Pancreas (tissue), 10 donors: ENCODE measurements around the gene EGFR. TPM values are rescaled to one million over a fixed set of nuclear protein-coding genes. Genes with fewer than 3 reads are reported as not detected.
A peak's percentile ranks its signal among the peaks of the same experiment; 100 is the strongest.

Source experiments
- ATAC-seq, 4 donors: fragments of 200-7000 bp; cut with Tn5 transposase; one replicate each; pipeline versions ENCODE4 v1.8.0 to v1.9.1; 2020; ENCODE audit warnings: mild to moderate bottlenecking in 4 of 4, moderate library complexity in 4 of 4
- DNase-seq, 6 donors: peaks; one replicate each; pipeline ENCODE4 v3.0.0-alpha.2; 2020
- FAIRE-seq: peaks from 2 replicates; lab custom pipeline; 2012; peaks lifted over from hg19 to GRCh38; lab: Jason Lieb, UNC
- H3K27ac ChIP-seq, 4 donors: fragments of 200-600 bp; sonication (generic); 1 replicate in 3 of 4; 2 replicates in 1 of 4; pipeline versions ENCODE4 v1.5.0 to v1.8.0; 2020
- H3K27me3 ChIP-seq, 4 donors: fragments of 200-600 bp; one replicate each; pipeline ENCODE4 v1.8.0; 2021
- H3K36me3 ChIP-seq, 3 donors: fragments of 200-600 bp; sonication (generic) in 1 of 3; one replicate each; pipeline versions ENCODE4 v1.5.0 to v1.8.0; 2020 to 2021
- H3K4me1 ChIP-seq, 3 donors: fragments of 200-600 bp; one replicate each; pipeline ENCODE4 v1.8.0; 2021
- H3K4me3 ChIP-seq, 4 donors: fragments of 200-600 bp; sonication (generic) in 2 of 4; one replicate each; pipeline versions ENCODE4 v1.5.0 to v1.8.0; 2020 to 2021
- H3K9me3 ChIP-seq, 4 donors: fragments of 200-600 bp; one replicate each; pipeline ENCODE4 v1.8.0; 2021
- WGBS, 2 donors: extraction: QIAGEN DNeasy Blood & Tissue Kit; methylation state at CpG; one replicate each; pipeline ENCODE4 v1.1.7; 2013; 5-methylcytosine and 5-hydroxymethylcytosine counted together
- intact Hi-C, 3 donors: fragments of 100-400 bp; cut with DNase I; formaldehyde crosslinking; loops; one replicate each; pipeline versions ENCODE4 v1.11.1 to v1.14.2; 2022
- polyA plus RNA-seq, 2 donors: library from polyadenylated mRNA; stranded (reverse); fragments of 200-250 nt; gene quantifications; one replicate each; pipeline ENCODE4 v1.2.3, GENCODE V29; 2013
- total RNA-seq, 6 donors: library from RNA; stranded (reverse); fragmentation: NEBNext Ultra II Directional in 4 of 6; extraction: Animal tissue kit (Norgen Biotek cat#: 25700) in 4 of 6; gene quantifications; one replicate each; pipeline versions ENCODE4 v1.2.1 to v1.2.4, GENCODE V29; 2021 to 2023
- TF ChIP-seq, protein P1 (sequence below), 4 donors: fragments of 200-600 bp; sonication (generic) in 3 of 4; IDR thresholded peaks; one replicate each; pipeline versions ENCODE4 v1.5.0 to v1.8.0; 2021; ENCODE audit warnings: antibody characterized with exemption in 4 of 4
- donor health status: healthy with polysubstance abuse.
- donor health status: DM: no; HTN: no; CAD: no; lungs with moderate emphysema.
- donor health status: DM: no; HTN: no; CAD: no.
- donor health status: control.
- donor health status: control.
- donor health status: Bipolar disorder and iron deficiency.
- donor health status: DM: yes; HTN: yes; CAD: no.
- donor health status: DM: no; HTN: no; CAD: no.
- donor health status: DM: no; HTN: no; CAD: no.
- donor health status: DM: yes; HTN: yes; CAD: no.

Gene EGFR
- total and polyA plus RNA-seq, 8 donors = 5.5 to 38.8 (median 30.3) TPM

DNA sequence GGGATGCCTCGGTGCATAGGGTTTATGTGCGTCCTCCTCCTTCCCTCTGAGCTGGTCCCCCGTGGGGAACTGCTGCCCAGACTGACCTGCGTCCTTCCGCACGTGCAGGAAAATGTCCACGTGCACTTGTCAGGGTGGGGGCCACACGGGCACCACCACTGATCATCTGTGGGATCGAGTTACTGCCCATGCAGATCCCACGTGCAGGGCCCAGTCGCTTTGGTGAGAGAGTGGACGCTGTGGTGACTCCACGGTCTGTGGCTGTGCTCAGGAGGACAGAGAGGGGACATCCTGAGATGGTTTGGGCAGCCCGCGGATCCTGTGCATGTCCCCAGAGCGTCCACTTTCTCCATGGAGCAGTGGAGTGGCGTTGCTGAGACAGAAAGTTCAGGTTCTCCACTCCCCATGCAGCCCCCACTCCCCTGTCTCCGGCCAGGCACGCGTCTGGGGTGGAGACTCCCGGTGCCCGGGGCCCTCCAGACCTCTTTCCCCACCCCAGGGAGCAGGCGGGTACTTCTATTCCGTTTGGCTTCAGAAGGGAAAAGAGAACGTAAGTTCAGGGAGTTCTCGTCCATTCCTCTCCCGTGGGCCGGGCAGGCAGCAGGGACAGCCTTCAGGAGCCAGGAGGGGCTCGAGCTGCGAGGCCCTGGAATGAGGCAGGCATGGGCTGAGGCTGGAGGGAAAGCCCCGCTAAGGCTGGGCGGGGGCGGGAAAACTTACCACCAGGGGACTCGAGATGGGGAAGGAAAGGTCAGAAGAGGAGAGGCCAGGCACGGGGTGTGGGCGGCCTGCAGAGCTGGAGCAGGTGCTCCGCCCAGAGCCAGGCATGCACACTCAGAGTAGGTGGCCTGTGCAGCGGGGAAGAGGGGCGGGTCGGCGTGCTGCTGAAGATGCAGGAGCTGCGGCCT, 59.9 kb downstream of the EGFR start:
- DNase-seq = no peak
- Histone ChIP-seq H3K27me3 (no peaks in the 10 kb centered on the region), H3K27ac (no peak overlapping the region), H3K36me3 (no peaks in the 10 kb centered on the region), H3K4me3 (no peak overlapping the region), H3K4me1 (peaks cover 20 to 57% (median 56%) of the 10 kb centered on the region in 3 donors), H3K9me3 (no peaks in the 10 kb centered on the region)
- no peak for ATAC-seq
- intact Hi-C loops = loop anchor here in 1 of 3 donors (10.0 kb wide), 1 partner anchor 54 kb away; no protein-coding TSS in a partner anchor
- 87 to 88% methylated on average over 42 of the region's 42 CpGs for WGBS, 2 donors
- TF ChIP-seq, protein P1, sequence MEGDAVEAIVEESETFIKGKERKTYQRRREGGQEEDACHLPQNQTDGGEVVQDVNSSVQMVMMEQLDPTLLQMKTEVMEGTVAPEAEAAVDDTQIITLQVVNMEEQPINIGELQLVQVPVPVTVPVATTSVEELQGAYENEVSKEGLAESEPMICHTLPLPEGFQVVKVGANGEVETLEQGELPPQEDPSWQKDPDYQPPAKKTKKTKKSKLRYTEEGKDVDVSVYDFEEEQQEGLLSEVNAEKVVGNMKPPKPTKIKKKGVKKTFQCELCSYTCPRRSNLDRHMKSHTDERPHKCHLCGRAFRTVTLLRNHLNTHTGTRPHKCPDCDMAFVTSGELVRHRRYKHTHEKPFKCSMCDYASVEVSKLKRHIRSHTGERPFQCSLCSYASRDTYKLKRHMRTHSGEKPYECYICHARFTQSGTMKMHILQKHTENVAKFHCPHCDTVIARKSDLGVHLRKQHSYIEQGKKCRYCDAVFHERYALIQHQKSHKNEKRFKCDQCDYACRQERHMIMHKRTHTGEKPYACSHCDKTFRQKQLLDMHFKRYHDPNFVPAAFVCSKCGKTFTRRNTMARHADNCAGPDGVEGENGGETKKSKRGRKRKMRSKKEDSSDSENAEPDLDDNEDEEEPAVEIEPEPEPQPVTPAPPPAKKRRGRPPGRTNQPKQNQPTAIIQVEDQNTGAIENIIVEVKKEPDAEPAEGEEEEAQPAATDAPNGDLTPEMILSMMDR (IDR thresholded peaks at IDR 0.05) = no peak
- FAIRE-seq = no peak

DNA sequence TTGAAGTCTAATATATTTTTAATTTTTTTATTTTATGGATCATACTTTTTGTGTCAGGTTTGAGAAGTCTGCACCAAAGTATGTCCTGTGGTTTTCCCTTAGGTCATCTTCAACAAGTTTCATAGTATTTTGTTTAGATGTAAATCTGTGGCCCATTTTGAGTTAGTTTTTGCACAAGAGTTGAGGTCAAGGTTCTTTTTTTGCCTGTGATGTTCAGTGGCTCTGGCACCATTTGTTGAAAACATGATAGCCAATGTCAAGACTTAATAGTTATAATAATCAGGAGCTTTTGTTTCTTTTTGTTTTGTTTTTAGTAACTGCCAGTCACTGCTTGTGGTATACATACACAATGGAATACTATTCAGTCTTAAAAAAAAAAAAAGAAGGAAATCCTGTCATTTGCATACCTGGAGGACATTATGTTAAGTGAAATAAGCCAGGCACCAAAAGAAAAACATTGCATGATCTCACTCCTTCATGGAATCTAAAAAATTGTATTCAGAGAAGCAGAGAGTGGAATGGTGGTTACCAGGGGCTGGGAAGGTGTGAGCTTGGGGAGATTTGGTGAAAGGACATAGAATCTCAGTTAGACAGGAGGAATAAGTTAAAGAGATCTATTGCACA, 61.3 kb downstream of the EGFR start:
- Histone ChIP-seq H3K4me3 (no peak overlapping the region), H3K4me1 (peaks cover 22 to 47% (median 43%) of the 10 kb centered on the region in 3 donors), H3K27ac (peak overlapping the region in 2 of 4 donors; percentile 50 to 54), H3K9me3 (no peaks in the 10 kb centered on the region), H3K36me3 (no peaks in the 10 kb centered on the region), H3K27me3 (no peaks in the 10 kb centered on the region)
- intact Hi-C loops = loop anchor here in 2 of 3 donors (10.0 kb wide), 1 partner anchor 55 kb away; no protein-coding TSS in a partner anchor
- DNase-seq = no peak
- FAIRE-seq = no peak
- no peak for ATAC-seq
- TF ChIP-seq, protein P1 (IDR thresholded peaks at IDR 0.05) = no peak

DNA sequence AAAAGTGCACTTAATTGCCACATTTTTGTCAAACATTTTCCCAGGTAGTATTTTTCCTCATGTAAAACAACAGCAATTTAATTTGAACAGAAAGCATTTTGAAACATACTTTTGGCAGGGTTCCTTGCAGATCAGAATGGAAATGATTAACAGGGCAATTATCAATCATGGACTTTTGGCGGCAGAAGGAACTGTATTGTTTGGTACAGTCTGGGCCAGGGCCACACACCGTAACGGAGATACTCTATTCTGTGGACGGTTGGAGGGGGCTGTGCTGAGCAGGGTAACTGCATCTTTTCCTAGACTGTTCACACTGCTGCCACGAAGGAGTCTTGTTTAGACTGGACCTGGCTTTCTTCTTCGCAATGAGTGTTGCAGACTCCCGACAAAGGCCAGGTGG, 62.3 kb downstream of the EGFR start:
- Histone ChIP-seq H3K9me3 (no peaks in the 10 kb centered on the region), H3K4me1 (peaks cover 21 to 49% (median 43%) of the 10 kb centered on the region in 3 donors), H3K36me3 (no peaks in the 10 kb centered on the region), H3K27me3 (no peaks in the 10 kb centered on the region), H3K4me3 (no peak overlapping the region), H3K27ac (peak overlapping the region in 2 of 4 donors; percentile 50 to 54)
- FAIRE-seq (no peak), ATAC-seq (peak; percentile 56 to 72 (median 68)), DNase-seq (peak in 2 of 6 donors; percentile 29)
- WGBS, 2 donors = 10 to 11% methylated on average over 7 of the region's 7 CpGs
- TF ChIP-seq, protein P1 (IDR thresholded peaks at IDR 0.05) = no peak
- intact Hi-C loops = loop anchor here in 1 of 3 donors (10.0 kb wide), 1 partner anchor 56 kb away; no protein-coding TSS in a partner anchor

DNA sequence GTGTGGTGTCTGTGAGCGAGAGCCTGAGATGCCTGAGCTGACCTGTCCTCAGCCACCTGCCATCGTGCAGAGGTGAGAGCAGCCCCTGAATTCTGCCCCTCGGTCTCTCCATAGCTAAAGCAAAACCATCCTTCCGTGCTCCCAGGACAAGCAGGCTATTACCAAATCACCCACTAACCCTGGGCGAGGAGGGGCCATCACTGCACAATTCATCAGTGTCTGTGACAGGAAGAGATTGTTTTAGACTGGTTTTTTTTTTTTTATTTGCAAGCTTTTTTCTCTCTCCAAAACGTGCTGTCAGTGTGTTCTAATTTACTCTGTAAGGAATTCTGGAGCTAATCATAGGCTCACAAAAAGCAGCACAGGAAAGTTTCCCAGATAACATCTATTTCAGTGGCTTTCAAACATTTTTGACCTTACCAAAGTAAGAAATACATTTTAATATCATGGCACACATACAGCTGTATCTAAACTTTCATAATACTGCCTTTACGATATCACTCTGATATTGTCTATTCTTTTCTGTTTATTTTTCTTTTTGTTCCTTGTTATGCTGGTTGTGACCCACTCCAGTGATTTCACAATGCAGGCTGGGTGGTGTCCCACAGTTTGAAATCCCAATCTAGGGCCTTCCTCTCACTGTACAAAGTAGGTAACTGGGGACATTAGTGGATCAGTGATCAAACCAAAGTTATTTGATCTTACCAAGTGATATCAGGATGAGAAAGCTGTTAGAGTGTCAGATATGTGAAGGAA, 62.8 kb downstream of the EGFR start:
- no peak for FAIRE-seq
- WGBS, 2 donors = 25 to 35% methylated on average over 7 of the region's 7 CpGs
- peak overlapping the region in 2 of 4 donors; percentile 50 to 54 for H3K27ac ChIP-seq

More for the DNA sequence above, 62.8 kb downstream of the EGFR start:
- TF ChIP-seq, protein P1 (IDR thresholded peaks at IDR 0.05) = no peak
- H3K27me3 ChIP-seq = no peaks in the 10 kb centered on the region
- no peak overlapping the region for H3K4me3 ChIP-seq
- peaks cover 15 to 43% (median 39%) of the 10 kb centered on the region in 3 donors for H3K4me1 ChIP-seq
- ATAC-seq (peak in 3 of 4 donors; percentile 5 to 20 (median 18)), DNase-seq (no peak)
- intact Hi-C loops = loop anchor here in 1 of 3 donors (10.0 kb wide), 1 partner anchor 57 kb away; no protein-coding TSS in a partner anchor
- no peaks in the 10 kb centered on the region for H3K9me3 ChIP-seq
- H3K36me3 ChIP-seq = no peaks in the 10 kb centered on the region
